ENCODE results near the gene FADS3. TPM values are rescaled to one million over a fixed set of nuclear protein-coding genes. Genes with fewer than 3 reads are reported as not detected.

FADS3 gene
- total and polyA plus RNA-seq, 2 donors (not counting 1 experiment from before 2014, with no cell fraction given): 225 to 256 TPM

DNA sequence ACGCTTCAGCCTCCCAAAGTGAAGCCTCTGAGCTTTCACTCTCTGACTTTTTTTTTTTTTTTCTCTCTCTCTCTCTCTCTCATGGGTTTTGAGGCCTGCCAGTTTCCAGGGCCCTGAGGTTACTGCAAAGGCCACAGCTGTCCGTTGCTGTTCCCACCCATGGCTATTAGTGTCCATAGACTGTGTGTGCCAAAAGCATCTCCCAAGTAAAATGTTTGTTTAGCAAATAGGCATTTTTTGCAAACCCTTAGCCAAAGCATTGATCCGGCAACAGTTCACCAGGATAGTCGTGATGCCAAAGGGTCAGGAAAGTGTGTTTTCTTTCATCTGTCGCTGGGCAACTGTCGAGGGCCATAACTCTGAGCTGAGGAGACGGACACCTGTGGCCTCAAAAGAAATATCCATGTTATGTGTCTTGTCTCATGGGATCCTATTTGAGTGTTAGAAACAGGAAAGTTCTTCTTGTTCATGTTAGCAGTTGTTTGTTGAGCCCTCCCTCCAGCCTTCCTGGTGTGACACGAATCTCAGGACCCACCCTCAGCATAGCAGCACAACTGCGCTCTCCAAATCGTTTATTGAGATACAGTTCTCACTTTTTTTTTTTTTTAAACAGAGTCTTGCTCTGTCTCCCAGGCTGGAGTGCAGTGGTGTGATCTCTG, 44.9 kb downstream of the FADS3 start:
- H3K27ac ChIP-seq (ENCODE audit: low read length in 2 of 2): no peak overlapping the region
- POLR2A ChIA-PET: no interaction called here
- Mint-ChIP-seq H3K27me3 (no peaks in the 10 kb centered on the region), H3K27ac (no peak overlapping the region), H3K4me3 (no peak overlapping the region), H3K9me3 (ENCODE audit: insufficient read depth) (no peaks in the 10 kb centered on the region), H3K4me1 (no peaks in the 10 kb centered on the region)
- CTCF ChIA-PET: interaction anchor here (1.0 kb wide), 1 partner anchor 35 kb away, joined by 3 read pairs; no protein-coding TSS in a partner anchor
- TF ChIP-seq CTCF (IDR thresholded peaks at IDR 0.05) (no peak), EZH2 (IDR thresholded peaks at IDR 0.05; ENCODE audit: borderline replicate concordance, insufficient read depth, low read depth, low read length, poor library complexity, severe bottlenecking) (no peak)
- no peaks in the 10 kb centered on the region for H3K4me1 ChIP-seq (ENCODE audit: control insufficient read depth in 2 of 2, insufficient read depth in 2 of 2, low read length in 2 of 2)
- H3K9me3 ChIP-seq (ENCODE audit: control extremely low read depth in 1 of 3, control insufficient read depth in 2 of 3, insufficient read depth in 1 of 3, low read length in 2 of 3): no peaks in the 10 kb centered on the region
- ATAC-seq (ENCODE audit: low read depth) (no peak), DNase-seq (no peak)
- H3K9ac ChIP-seq (ENCODE audit: low read length): no peak overlapping the region
- H4K20me1 ChIP-seq (ENCODE audit: control insufficient read depth, insufficient read depth, low read length, poor library complexity, severe bottlenecking): no peaks in the 10 kb centered on the region
- no peaks in the 10 kb centered on the region for H3K36me3 ChIP-seq (replicated peaks in 1 of 2; ENCODE audit: control extremely low read depth in 1 of 2, control insufficient read depth in 1 of 2, extremely low read depth in 1 of 2, insufficient read depth in 2 of 2, low read length in 1 of 2)
- H3K4me2 ChIP-seq (replicated peaks; ENCODE audit: low read depth, low read length, poor library complexity, severe bottlenecking): no peak overlapping the region
- 97% methylated on average over 8 of the region's 10 CpGs for WGBS (ENCODE audit: insufficient coverage)
- H3K27me3 ChIP-seq (replicated peaks in 1 of 4; ENCODE audit: control extremely low read depth in 1 of 4, control insufficient read depth in 3 of 4, insufficient read depth in 4 of 4, low read length in 3 of 4): peaks cover 0 to 2% (median 0%) of the 10 kb centered on the region in 4 experiments
- H3K4me3 ChIP-seq (ENCODE audit: control extremely low read depth in 1 of 5, extremely low read depth in 1 of 5, insufficient read depth in 1 of 5, low read depth in 2 of 5, low read length in 4 of 5): no peak overlapping the region
- no peaks in the 10 kb centered on the region for H3K79me2 ChIP-seq (ENCODE audit: control insufficient read depth, insufficient read depth, low read length)
- no peak overlapping the region for H2AFZ ChIP-seq (ENCODE audit: insufficient read depth, low read depth, low read length, poor library complexity, severe bottlenecking)
- intact Hi-C loops (cut with micrococcal nuclease): no loop called here

DNA sequence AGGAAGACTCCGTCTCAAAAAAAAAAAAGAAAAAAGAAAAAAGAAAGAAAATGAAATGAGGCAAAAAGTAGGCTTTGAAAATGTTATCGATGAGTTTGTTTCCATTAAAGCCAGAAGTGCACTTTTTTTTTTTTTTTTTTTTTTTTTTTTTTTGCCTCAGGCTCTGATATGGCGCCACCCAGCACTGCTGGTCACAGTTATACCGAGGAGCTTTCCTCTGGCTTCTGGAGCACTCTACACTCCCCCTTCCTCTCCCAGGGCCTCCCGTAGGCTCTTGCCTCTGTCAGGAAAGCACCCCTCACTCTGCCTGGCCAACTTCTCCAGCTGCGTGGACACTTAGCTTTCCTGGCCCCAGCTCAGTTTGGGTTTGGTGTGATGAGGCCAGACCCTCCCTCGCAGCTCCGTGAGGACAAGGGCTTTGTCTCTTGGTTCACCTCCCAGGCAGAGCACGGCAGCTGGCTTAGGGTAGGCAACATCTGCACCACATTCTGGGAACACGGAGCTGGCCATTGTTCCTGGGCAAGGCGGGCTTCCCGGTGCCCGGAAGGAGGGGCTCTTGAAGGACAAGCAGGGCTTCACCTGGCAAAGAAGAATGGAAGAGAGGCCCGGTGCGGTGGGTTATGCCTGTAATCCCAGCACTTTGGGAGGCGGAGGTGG, 46.3 kb downstream of the FADS3 start:
- Histone ChIP-seq H3K27me3 (replicated peaks in 1 of 4; ENCODE audit: control extremely low read depth in 1 of 4, control insufficient read depth in 3 of 4, insufficient read depth in 4 of 4, low read length in 3 of 4) (peaks cover 0 to 2% (median 0%) of the 10 kb centered on the region in 4 experiments), H3K4me1 (ENCODE audit: control insufficient read depth in 2 of 2, insufficient read depth in 2 of 2, low read length in 2 of 2) (no peaks in the 10 kb centered on the region), H3K9ac (ENCODE audit: low read length) (no peak overlapping the region), H3K27ac (ENCODE audit: low read length in 2 of 2) (no peak overlapping the region), H3K36me3 (replicated peaks in 1 of 2; ENCODE audit: control extremely low read depth in 1 of 2, control insufficient read depth in 1 of 2, extremely low read depth in 1 of 2, insufficient read depth in 2 of 2, low read length in 1 of 2) (no peaks in the 10 kb centered on the region), H2AFZ (ENCODE audit: insufficient read depth, low read depth, low read length, poor library complexity, severe bottlenecking) (no peak overlapping the region), H3K4me2 (replicated peaks; ENCODE audit: low read depth, low read length, poor library complexity, severe bottlenecking) (no peak overlapping the region), H4K20me1 (ENCODE audit: control insufficient read depth, insufficient read depth, low read length, poor library complexity, severe bottlenecking) (no peaks in the 10 kb centered on the region), H3K79me2 (ENCODE audit: control insufficient read depth, insufficient read depth, low read length) (no peaks in the 10 kb centered on the region), H3K9me3 (ENCODE audit: control extremely low read depth in 1 of 3, control insufficient read depth in 2 of 3, insufficient read depth in 1 of 3, low read length in 2 of 3) (peaks cover 0 to 3% (median 0%) of the 10 kb centered on the region in 3 donors), H3K4me3 (ENCODE audit: control extremely low read depth in 1 of 5, extremely low read depth in 1 of 5, insufficient read depth in 1 of 5, low read depth in 2 of 5, low read length in 4 of 5) (no peak overlapping the region)
- Mint-ChIP-seq H3K4me1 (no peaks in the 10 kb centered on the region), H3K27ac (no peak overlapping the region), H3K9me3 (ENCODE audit: insufficient read depth) (no peaks in the 10 kb centered on the region), H3K4me3 (no peak overlapping the region), H3K27me3 (no peaks in the 10 kb centered on the region)
- DNase-seq (no peak), ATAC-seq (ENCODE audit: low read depth) (no peak)
- POLR2A ChIA-PET: no interaction called here
- WGBS (ENCODE audit: insufficient coverage): 91% methylated on average over 14 of the region's 16 CpGs
- TF ChIP-seq CTCF (IDR thresholded peaks at IDR 0.05): no peak
- TF ChIP-seq EZH2 (IDR thresholded peaks at IDR 0.05; ENCODE audit: borderline replicate concordance, insufficient read depth, low read depth, low read length, poor library complexity, severe bottlenecking): no peak
- intact Hi-C loops (cut with micrococcal nuclease): no loop called here
- CTCF ChIA-PET: interaction anchor here (0.6 kb wide), 1 partner anchor 267 kb away, joined by 4 read pairs; no protein-coding TSS in a partner anchor
